PC-3 (cell line): ENCODE measurements around the gene NPC1.

ENCODE experiments used
- CTCF ChIP-seq: fragments of 300-600 bp; sonication (generic); conservative IDR thresholded peaks from 2 replicates; pipeline ENCODE4 v1.5.1; 2017; ENCODE audit warnings: antibody characterized with exemption, low read depth, mild to moderate bottlenecking, low read length
- EZH2 ChIP-seq: fragments of 300-600 bp; sonication (generic); IDR thresholded peaks from one replicate; pipeline ENCODE4 v1.6.1; 2017; ENCODE audit warnings: antibody characterized with exemption, mild to moderate bottlenecking, low read length; ENCODE audit not compliant: unreplicated experiment

- TF ChIP-seq CTCF (no peak), EZH2 (no peak)
Observed at GRCh38 chr18:23502516-23503037, 83.7 kb downstream of the NPC1 start.
